Cardiac fibroblast (primary cell): ENCODE measurements around the gene DGLUCY.

ENCODE experiments used
- DNase-seq, 2 donors: peaks; one replicate each; pipeline versions ENCODE4 v3.0.0 to v3.0.0-alpha.2; 2010; ENCODE audit warnings: low read depth in 2 of 2
- H3K4me3 ChIP-seq, 2 donors: replicated peaks in 1 of 2; 1 replicate in 1 of 2; 2 replicates in 1 of 2; pipeline ENCODE4 v1.5.1; 2011; ENCODE audit warnings: low read depth in 2 of 2, low read length in 2 of 2, mild to moderate bottlenecking in 2 of 2, moderate library complexity in 1 of 2
- TF ChIP-seq, protein P1 (sequence below): IDR thresholded peaks from one replicate; pipeline ENCODE4 v1.5.1; 2011; ENCODE audit warnings: low read depth, mild to moderate bottlenecking, low read length, inconsistent platforms

DGLUCY gene

DNA sequence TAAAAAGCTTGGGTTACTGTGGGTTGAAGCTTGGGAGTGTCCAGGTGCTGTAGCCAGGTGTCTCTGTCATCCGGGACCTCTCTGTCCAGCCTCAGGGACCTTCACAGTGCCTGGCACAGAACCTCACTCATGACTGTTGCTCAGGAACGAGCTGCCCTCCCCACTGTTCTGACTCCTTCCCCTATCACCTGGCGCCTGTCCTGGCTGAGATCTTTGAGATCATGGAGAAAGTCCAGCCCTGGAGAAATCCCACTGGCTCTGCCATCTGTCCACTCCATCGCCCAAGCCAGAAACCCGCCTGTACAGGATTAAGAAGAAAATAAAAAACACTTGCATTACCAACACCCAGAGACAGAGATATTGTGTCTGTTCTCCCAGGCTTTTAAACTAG, 53.5 kb downstream of the DGLUCY start:
- no peak for DNase-seq
- no peak overlapping the region for H3K4me3 ChIP-seq
- TF ChIP-seq, protein P1, sequence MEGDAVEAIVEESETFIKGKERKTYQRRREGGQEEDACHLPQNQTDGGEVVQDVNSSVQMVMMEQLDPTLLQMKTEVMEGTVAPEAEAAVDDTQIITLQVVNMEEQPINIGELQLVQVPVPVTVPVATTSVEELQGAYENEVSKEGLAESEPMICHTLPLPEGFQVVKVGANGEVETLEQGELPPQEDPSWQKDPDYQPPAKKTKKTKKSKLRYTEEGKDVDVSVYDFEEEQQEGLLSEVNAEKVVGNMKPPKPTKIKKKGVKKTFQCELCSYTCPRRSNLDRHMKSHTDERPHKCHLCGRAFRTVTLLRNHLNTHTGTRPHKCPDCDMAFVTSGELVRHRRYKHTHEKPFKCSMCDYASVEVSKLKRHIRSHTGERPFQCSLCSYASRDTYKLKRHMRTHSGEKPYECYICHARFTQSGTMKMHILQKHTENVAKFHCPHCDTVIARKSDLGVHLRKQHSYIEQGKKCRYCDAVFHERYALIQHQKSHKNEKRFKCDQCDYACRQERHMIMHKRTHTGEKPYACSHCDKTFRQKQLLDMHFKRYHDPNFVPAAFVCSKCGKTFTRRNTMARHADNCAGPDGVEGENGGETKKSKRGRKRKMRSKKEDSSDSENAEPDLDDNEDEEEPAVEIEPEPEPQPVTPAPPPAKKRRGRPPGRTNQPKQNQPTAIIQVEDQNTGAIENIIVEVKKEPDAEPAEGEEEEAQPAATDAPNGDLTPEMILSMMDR, result no peak

DNA sequence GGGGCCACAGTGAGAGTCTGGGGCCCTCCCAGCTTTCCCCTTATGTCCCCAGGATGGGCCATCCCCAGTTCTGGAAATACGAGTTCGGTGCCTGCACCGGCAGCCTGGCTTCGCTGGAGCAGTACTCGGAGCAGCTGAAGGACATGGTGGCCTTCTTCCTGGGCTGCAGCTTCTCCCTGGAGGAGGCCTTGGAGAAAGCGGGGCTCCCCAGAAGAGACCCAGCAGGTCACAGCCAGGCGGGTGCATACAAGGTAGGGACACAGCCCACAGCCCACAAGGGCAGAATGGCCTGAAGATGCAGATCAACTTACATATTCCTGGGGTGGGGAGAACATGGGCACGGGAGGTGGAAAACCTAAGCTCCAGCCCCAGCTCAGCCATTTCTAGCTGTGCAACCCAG, 56.1 kb downstream of the DGLUCY start:
- no peak for DNase-seq
- TF ChIP-seq, protein P1, result no peak
- H3K4me3 ChIP-seq, result no peak overlapping the region

DNA sequence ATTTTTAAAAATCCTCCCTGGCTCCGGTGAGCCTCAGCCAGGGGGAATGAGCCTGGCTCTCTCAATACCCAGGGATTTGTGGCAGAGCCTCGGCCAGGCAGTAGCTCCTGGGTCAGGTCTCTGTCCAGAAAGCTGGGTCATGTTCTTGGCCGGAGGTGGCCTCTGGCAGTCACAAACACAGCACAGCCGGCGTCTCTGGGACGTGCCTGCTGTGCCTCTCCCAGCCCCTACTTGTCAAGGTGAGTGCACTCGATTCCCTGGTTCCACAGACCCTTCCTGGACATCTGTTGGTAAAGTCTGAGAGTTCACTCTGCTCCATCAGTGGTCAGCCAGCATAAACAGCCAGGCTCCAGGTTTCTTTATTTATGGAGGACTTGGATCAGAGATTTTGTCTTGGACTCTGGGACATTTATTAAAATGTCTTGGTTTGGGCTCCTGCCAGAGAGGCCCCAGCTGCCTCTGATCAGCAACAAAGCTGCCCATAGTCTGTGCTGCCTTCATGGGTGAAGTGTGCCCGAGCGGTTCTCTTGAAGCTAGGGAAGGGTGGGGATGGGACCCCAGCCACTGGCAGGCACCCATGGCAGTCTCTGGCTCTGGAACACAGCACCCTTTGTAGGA, 56.7 kb downstream of the DGLUCY start:
- no peak overlapping the region for H3K4me3 ChIP-seq
- TF ChIP-seq, protein P1, result no peak
- peak in 1 of 2 donors; percentile 28 for DNase-seq

DNA sequence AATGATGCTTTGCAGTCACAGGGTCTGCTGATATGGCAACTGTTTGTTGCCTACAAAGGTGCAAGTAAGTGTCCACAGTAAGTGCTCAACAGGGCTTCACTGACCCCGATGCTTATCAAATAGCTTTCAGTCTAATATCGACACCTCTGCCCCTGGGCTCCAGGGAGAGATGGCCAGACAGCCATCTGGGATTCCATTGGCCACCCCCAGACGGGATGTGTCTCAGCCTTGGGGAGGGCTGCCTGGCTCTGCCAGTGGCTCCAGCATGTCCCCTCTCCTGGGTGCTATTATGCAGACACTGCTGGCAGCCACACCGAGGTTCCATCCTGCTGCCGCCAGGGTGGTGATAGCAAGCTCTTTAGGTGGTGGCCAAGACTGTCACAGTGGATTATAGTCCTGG, 57.4 kb downstream of the DGLUCY start:
- no peak for DNase-seq
- TF ChIP-seq, protein P1, result no peak
- no peak overlapping the region for H3K4me3 ChIP-seq

DNA sequence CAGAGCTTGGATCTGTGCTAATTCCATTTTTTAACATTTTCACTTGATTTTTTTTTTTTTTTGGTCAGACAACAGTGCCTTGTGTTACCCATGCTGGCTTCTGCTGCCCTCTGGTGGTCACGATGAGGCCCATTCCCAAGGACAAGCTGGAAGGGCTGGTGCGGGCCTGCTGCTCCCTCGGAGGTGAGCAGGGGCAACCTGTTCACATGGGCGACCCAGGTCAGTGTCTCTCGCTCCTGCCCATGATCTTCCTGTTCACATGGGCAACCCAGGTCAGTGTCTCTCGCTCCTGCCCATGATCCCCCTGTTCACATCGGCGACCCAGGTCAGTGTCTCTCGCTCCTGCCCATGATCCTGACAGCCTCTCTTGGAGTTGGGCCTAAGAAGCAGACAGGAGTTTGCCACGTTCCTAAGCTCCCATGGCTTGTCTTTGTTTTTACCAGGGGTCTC, 59.4 kb downstream of the DGLUCY start:
- peak; percentile 85 to 90 for DNase-seq

DNA sequence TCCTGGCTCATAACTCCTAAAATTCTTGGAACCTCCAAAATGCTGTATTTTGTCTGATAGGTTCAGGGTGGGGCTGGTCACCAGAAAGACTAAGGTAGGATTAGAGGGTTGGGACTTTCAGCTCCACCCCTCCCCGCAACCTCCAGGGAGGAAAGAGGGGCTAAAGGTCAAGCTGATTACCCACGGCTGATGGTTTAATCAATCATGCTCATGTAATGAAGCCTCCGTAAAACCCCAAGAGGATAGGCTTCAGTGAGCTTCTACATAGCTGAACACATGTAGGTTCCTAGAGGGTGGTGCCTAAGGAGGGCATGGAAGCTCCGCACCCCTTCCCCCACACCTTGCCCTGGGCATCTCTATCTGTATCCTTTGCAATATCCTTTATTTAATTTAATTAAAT, 60.0 kb downstream of the DGLUCY start:
- H3K4me3 ChIP-seq, result no peak overlapping the region
- no peak for DNase-seq
- TF ChIP-seq, protein P1, result no peak

More for the DNA sequence above, 59.4 kb downstream of the DGLUCY start:
- TF ChIP-seq, protein P1, result peak; percentile 95
- no peak overlapping the region for H3K4me3 ChIP-seq
